Suppressor macrophage (primary cell): Measurements from ENCODE around the gene OGDH.

Source experiments
- DNase-seq, 4 experiments: peaks; one replicate each; pipeline ENCODE4 v3.0.0-alpha.2; 2020 to 2022

The OGDH gene

DNA sequence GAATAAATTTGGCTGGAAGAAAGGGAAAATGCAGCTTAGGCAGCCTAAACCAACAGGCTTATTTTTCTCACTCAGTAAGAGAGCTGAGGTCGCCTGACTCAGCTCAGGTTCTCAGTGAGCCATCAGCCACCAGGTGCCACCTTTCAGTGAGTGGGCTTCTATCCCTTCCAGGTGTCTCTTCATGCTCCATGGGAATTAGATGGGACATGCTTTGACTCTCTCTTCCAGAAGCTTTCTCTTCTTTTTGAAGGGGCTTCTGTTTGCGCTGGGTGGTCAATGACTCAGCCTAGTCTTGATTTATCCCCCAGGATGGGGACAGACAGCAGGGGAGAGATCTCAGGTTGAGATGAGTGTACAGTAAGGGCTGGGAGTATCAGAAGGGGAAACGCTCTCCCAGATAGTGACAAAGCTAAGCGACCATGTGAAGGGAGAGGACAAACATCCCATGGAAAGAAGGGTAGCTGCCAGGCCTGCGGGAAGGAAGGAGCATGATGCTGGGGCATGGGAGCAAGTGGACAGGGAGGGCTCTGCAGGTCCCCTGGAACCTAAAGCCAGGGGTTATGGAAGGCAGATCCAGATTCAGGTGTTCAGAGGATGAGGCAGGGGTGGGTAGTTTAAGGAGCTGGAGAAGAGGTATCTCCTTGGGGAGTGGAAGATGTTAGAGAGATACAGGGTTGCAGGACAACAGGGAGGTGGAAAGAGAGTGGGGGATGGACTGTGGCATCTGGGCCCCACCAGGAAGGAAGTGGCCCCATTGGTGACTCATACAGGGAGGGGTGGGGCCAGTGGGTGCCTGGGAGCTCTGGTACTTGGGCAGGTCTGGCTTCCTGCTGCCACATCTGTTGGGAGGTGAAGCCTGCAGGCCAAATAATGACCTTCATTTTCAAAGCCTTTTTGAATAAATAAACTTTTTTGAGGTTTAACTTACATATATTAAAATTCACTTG lies 32.5 kb downstream of the OGDH start:
- peak; percentile 68 to 85 (median 82) for DNase-seq

DNA sequence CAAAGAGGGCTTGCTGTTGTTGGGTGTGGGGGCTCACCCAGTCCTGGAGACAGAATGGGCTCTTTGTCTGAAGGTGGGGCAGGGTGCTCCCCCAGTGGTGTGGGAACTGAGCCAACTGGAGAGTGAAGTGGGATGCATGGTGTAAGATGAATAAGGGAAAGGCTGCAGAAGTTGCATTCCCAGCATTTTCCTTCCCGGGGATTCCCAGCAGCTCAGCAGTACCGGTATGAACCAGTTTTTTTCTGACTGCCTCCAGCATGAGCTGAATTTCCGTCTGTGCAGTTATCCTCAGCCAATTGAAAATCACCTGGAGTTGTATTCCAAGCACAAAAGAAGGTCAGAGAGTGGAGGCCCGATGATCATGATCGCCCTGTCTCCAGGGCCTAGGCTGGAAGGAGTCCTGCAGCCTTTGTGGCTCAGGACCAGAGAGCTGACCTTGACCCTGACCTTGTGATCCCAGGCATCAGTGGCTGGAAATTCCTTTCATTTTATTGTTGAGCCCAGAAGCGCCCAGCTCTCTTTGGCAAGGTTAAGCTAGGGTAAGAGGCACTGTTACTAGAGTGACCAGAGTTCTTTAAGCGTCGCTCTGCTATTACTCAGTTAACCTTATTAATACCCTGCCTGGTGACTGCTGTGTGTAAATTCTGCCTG lies 33.4 kb downstream of the OGDH start:
- DNase-seq, result peak; percentile 52 to 73 (median 73)

DNA sequence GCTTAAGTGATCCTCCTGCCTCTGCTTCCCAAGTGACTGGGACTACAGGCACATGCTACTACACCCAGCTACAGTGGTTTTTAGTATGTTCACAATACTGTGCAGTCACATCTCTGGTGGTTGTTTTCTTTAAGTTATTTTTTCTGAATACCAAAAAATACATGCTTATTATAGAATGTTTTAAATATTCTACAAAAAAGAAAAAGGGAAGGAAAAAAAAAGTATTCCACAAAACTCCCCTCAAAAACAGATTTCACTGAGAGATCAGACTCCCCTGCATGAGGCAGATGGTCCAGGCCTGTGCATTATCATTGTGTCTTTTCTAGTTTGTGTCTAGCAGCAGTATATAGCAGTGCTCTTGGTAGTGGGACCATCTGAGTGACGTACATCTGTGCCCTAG lies 36.8 kb downstream of the OGDH start:
- DNase-seq, result no peak

DNA sequence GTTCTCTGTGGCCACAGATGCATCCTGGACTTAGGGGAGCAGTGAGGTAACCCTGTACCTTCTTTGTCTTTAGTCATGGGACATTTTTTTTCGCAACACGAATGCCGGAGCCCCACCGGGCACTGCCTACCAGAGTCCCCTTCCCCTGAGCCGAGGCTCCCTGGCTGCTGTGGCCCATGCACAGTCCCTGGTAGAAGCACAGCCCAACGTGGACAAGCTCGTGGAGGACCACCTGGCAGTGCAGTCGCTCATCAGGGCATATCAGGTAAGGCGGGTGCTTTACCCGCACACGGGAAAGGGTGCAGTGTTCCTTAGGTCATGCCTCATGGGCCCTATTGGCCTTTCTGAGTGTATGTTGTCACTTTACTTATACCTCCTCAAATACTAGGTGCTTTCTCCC lies 38.8 kb downstream of the OGDH start:
- no peak for DNase-seq

DNA sequence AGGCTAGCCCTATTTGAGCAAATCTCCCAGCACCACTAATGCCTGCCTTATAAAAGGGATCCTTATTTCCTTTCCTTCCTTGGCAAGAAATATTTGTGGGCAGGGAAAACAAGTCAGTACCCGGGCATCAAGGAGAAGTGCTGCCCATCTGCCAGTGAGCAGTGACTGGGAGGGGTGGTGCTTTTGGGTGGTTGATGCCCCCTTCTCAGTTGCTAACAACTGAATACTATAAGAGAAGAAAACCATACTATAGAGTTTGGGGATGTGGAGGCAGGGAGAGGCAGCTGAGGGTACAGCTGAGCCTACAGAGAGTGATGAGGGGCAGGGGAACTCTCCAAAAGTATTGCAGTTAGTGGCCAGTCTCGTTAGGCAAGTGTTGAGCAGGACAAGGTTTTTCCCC lies 39.3 kb downstream of the OGDH start:
- DNase-seq, result no peak

DNA sequence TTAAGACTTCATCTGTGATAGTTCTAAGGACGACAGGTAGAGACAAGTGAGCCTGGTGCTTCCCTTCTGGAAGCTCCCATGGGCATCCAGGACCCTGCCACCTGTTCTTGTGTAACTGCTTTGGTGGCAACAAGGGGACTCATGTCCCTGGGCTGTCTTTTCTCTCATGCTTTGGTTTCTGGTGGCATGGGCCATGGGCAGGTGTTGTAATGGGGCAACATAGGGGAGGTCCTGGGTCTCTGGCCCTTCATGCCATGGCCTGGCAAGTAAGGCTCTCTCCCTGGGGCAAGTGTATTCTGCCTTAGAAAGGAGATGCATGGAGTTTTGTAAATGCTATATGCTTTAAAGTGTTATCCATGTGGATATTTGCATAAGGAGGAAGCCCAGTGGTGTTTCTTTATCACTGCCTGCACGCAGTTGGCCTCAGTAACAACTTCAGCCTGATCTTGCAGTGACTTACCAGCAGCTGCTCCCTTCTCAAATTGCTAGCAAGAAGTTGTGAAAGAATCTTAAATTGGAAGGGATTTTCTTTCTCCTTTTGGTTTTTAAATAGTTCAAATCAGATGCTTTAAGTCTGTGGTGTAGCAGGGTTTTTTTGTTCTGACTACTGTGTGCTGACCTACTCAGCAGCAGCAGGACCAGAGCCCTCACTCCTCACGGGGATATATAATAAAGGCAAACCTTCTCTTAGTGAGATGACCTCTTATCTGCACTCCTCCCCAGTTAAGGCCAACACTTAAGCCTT lies 39.9 kb downstream of the OGDH start:
- no peak for DNase-seq

DNA sequence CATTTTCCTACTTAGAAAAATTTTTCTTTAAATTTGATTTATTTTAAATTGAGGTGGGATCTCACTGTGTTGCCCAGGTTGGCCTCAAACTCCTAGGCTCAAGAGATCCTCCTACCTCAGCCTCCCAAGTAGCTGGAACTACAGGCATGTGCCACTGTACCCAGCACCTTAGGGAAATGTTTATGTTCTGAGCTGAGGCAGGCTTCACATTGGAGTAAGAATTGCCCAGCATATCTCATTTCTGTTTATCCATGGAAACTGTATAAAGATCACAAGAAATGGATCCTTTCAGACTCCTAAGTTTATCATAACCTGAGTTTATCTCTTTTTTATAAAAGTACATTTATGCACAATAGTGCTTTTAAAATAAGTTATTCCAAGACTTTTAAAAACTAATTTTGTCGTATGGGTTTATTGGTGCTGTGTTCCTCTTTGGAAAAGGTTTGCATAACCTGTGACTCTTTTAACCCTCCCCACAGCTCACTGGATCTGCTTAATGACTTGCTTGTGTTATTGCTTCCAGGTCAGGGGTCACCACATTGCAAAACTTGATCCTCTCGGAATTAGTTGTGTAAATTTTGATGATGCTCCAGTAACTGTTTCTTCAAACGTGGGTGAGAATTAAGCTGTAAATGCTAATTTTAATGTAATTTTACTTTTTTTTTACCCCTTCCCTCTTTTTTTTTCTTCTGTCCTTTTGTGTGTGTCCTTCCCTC lies 40.7 kb downstream of the OGDH start:
- no peak for DNase-seq

DNA sequence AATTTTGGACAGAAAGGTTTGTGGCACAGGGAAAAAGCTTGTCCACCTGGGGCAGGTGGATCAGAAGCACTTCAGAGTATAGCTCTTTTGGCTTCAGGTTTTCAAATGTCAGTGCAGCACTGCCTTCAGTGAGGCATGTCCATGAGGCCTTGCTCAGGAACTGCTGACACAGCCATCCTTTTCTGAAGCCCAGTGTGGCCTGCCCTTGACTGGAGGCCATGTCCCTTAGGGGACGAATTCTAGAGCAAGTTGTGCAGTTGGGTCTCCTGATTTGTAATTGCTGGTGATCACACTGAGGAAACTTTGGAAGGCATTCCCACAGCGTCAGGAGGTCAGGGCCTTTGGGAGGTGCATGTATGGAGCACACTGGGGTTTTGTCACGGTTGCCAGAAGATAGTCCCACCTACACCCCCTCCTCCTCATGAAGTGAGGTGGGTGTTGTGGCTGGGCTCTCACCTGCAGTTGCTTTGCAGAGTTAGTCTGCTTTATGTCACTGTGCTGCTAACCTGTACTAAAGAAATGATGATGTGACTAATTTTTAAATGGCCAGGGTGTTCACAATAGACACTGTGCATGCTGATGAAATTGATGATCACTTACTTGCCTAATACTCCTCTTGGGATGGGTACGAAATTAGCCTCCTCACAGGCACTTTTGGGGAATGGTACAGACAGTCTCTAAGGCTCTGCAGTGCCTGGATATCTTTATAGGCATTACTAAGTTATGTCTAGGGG lies 41.7 kb downstream of the OGDH start:
- DNase-seq, result no peak

DNA sequence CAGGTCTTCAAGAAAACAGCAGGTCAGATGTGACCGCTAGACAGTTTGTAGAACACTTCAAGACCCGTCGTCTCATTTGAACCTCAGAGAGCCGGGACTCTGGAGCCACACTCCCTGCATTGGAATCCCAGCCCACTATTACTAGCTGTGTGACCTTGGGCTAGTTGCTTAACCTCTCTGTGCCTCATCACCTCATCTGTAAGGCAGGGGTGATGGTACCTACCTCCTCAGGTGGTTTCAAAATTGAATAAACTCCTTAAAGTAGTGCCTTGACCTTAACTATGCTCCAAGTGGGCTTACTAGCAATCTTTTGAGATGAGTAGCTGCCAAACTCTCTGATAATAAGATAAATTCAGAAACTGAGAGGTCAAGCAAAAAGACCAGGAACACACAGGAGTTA lies 43.8 kb downstream of the OGDH start:
- no peak for DNase-seq

DNA sequence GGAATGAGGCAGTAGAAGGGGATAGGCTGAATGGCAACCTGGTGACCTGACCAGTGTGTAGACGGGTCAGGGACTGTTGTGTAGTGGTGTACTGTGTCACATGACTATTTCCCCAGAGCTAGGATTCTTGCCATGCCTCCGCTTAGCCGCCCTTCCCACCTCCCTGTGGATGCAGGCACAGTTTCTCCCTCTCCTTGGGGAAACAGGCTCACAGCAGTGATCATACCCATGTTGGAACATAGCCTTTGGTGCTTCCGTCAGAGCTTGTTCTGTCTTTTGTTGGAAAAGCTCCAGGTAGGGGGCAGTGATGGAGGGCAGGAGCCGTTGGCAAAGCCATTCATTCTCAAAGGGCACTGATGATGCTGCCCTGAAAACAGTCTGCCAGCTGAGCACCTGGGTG lies 44.3 kb downstream of the OGDH start:
- DNase-seq, result no peak

DNA sequence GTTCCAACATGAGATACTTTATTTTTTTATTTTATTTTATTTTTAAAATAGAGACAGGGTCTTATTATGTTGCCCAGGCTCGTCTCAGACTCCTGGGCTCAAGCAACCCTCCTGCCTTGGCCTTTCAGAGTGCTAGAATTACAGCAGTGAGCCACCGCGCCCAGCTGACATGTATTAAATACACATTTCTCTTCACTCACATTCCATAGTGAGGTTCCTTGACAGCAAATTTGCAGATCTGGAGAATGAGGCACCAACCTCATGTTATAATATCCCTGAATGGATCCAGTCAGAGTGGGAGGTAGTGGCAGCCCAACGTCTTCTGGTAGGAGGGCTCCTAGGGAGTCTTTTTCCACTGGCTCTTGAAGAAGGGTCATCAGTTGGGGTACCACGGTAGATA lies 46.1 kb downstream of the OGDH start:
- no peak for DNase-seq

DNA sequence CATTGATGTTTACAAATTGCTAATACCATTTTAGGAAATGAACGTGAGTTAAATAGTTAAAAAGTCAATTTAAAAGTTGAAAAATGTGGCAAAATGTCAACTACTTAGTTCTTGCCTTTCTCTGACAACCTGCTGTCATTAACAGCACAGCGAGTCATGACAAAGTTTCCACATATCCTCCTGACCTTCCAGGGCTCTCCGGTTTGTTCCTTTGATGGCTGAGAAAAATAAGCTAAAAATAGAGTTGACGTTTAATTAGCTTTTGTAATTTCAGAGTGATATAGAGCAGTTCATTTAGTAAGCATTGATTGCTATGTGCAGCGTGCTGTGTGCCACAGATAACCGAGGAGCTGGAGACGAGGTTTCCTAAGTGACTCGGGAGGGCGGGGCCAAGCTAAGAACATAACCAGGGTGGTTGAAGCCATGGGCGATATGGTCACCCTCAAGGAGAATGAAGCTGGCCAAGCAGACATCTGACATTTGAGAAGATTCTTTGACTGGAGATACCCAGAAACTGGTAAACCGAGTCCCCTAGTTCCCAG lies 47.9 kb downstream of the OGDH start:
- no peak for DNase-seq

DNA sequence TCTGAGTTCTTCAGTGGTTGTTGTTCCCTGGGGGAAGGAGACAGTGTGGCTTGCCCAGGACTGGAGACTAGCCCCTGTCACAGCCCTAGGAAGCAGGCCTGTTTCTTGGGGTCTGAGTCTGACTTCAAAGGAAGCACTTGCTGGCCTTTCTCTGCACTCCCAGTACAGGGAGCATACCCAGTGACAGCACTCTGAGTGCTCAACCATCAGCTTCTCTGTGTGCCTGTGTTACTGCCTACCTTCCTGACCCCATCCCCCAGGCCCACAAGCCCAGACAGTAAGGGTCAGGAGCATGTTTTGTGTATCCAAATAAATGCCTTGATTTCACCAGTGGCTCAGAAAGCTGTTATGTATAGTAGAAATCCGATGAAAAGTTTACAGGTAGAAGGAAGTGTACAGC lies 48.9 kb downstream of the OGDH start:
- no peak for DNase-seq

DNA sequence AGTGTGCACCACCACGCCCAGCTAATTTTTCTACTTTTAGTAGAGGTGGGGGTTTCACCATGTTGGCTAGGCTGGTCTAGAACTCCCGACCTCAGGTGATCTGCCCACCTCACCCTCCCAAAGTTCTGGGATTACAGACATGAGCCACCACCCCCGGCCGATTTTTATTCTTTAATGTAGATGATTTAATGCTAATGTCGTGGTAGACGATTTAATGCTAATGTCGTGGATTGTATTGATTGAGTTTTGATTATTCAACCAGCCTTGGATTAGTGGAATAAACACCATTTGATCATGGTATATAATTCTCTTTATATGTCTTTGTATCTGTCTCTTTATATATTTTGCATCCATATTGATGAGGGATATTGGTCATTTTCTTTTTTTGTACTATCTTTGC lies 52.6 kb downstream of the OGDH start:
- no peak for DNase-seq

DNA sequence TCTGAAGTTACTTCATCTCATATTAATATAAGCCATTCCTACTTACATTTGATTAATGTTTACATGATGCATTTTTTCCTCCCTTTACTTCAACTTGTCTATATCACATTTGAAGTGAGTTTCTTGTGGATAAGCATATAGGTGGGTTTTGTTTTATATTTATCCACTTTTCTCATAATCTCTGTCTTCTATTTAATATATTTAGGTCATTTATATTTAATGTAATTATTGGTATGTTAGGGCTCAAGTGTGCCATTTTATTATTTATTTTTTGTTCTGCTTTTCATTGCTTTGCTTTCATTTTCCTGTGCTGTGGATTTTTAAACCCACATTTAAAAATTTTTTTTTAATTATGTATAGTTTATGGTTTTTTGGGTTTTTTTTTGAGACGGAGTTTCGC lies 54.8 kb downstream of the OGDH start:
- DNase-seq, result no peak

DNA sequence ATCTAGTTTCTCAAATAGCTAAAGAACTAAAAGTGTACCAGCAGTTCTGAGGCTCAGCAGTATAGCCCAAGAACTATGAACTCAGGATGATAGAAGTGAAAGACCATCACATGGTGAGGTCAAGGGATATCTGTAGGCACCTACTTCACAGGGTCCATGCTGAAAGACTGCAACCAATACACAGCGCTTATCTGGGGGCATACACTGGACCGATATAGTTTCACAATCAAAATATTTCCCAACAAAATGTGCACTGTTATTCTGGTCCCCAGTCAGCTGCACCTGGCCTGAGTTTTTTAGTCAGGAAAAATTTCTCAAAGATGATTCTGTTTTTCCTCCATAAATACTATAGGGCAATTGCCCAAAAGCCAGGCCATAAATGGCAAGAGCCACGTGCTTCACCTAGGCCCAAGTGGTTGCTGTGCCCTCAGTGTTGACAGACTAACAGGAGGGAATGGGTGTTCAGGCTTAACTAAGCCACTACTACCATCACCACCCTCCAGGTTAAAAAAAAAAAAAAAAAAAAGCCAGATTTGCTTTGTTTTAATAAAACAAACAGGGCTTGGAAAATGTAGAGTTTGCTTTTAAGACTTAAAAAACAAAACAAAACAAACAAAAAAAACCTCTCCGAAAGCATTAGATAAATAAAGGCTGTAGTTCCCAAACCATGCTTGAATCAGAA lies 58.5 kb downstream of the OGDH start:
- no peak for DNase-seq

DNA sequence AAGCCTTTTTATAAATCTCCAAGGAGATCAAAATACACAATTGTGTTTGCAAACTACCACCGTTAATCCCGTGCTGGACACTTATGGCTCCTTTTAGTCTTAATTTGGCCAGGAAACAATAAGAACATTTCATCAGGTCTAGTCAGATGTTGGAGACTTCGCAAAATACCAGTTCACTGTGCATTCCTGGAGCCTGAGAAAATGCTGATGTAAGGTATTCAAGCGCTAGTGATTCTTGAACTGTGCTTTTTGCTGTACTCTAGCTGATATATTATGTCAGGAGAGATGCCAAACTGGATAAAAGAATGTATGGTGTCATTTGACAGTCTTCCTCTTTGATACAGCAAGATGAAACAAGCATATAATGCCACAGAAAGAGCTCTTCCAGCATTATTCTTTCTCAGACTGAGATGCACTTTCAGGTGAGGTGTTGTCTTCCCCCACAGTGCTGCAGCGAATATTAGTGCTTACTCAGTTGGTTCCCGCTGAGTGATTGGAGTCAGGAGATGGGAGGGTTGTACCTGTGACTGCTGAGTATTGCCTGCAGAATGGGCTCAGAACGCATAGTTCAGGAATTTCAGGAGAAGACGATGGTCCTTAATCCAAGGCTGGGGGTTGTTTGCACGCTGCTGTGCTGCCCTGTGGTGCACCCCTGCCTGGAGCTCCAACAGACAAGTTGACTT lies 59.2 kb downstream of the OGDH start:
- no peak for DNase-seq

DNA sequence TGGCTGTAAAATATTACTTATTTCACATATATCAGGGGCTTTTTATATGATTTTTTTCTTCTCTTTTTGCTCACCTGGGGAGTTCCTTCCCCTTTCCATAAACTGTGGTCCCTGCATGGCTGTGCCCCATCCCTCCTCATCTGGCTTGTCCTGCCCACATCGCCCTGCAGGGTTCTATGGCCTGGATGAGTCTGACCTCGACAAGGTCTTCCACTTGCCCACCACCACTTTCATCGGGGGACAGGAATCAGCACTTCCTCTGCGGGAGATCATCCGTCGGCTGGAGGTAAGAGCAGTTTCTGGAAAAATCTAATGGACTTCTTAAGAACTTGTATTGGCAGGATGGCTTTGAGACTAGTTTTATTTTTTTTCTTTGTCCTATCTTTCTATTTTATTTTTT lies 60.1 kb downstream of the OGDH start:
- DNase-seq, result no peak

DNA sequence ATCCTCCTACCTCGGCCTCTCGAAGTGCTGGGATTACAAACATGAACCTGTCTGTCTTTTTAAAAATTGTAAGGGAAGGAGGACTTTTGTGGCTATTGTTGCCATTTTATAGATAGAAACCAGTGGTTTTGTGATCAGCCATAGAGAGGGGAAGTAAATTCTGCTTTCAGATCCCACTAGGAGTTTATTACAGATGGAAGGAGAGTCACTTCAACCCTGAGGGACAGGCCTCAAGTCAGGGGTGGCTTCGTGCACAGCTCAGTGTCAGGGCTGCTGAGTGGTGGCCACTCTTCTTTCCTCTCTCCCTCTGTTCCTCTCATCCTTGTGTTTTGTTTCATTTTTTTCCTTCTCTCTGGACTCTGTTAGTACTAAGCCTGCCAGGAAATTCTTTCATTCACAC lies 60.8 kb downstream of the OGDH start:
- peak in 2 of 4 experiments; percentile 12 to 23 for DNase-seq

DNA sequence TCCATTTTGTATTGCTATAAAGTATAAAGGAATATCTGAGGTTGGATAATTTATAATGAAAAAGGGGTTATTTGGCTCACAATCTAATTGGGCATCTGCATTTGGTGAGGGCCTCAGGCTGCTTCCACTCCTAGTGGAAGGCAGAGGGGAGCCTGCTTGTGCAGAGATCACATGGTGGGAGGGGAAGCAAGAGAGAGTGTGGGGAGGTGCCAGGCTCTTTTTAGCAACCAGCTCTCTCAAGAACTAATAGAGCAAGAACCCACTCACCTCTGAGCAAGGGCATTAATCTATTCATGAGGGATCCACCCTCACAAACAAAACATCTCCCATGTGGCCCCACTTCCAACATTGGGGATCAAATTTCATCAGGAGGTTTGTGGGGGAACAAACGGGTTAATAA lies 64.6 kb downstream of the OGDH start:
- DNase-seq, result no peak

DNA sequence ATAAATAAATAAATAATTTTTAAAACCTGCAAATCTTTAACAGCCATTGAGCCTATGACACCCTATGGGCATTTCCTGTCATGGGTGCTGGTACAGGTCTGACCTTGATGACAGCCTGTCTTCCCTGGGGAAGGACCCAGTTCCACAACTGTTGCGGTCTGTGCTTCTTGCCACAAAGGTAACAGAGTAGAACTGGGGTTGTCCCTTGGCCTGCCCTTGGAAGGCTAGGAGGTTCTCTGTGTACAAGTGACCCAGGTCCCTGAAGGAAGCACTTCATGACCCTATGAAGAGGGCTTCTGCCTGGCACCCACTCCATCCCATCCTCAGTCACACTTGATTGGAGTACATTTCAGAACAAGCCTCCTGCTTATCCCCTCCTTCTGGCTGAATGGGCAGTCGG lies 66.9 kb downstream of the OGDH start:
- no peak for DNase-seq
